Measurements from ENCODE around the gene CNGA4.

DNA sequence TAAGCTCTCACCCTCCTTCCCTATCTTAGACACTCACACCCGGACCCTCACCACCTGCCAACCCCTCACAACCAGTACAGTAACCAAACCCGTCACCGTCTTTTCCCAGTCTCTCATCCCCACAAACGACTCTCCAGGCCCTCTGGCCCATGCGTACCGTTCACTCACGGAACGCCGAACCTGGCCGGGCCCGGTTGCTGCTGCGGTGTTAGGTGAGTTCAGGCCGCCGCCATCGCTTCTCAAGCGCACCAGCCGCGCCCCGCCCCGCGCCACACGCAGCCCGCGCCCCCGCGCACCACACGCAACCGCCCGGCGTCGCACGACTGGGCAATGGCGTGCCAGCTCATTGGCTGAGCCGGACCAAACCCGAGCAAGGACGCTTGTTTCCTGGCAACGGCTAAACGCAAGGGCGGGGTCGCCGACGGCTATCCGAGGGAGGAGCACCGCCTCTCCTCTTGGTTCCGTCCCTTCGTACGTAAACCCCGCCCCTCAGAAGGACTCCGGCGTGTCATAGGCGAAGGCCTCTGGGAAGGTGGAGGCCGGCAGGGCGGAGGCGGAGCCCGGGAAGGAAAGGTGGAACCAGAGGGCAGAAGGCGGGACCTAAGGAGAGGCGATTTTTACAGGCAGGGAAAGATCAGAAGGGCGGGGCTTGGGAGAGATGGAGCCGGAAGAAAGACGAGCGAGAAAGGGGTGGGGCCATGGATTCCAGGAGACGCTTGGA lies 4.3 kb upstream of the CNGA4 start, which contains the start of gene FHIP1B:
- TF ChIP-seq, protein P1, sequence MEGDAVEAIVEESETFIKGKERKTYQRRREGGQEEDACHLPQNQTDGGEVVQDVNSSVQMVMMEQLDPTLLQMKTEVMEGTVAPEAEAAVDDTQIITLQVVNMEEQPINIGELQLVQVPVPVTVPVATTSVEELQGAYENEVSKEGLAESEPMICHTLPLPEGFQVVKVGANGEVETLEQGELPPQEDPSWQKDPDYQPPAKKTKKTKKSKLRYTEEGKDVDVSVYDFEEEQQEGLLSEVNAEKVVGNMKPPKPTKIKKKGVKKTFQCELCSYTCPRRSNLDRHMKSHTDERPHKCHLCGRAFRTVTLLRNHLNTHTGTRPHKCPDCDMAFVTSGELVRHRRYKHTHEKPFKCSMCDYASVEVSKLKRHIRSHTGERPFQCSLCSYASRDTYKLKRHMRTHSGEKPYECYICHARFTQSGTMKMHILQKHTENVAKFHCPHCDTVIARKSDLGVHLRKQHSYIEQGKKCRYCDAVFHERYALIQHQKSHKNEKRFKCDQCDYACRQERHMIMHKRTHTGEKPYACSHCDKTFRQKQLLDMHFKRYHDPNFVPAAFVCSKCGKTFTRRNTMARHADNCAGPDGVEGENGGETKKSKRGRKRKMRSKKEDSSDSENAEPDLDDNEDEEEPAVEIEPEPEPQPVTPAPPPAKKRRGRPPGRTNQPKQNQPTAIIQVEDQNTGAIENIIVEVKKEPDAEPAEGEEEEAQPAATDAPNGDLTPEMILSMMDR (conservative IDR thresholded peaks at IDR 0.05 in 1 of 2, IDR thresholded peaks at IDR 0.05 in 1 of 2; ENCODE audit: extremely low read depth in 1 of 2, insufficient read depth in 1 of 2, low read depth in 1 of 2, low read length in 2 of 2), result no peak
- no peak for TF ChIP-seq EZH2 (IDR thresholded peaks at IDR 0.05; ENCODE audit: borderline replicate concordance, low read length)

All from mammary epithelial cell (primary cell).